Endothelial cell (in vitro differentiated cells): ENCODE data around the gene KMT2B. TPM values are rescaled to one million over a fixed set of nuclear protein-coding genes. Genes with fewer than 3 reads are reported as not detected.

Experiments
- DNase-seq: peaks from one replicate; pipeline ENCODE4 v3.0.0; 2021; ENCODE audit warnings: low spot score
- H3K27ac Mint-ChIP-seq: one replicate; pipeline ENCODE4 v1.8.0; 2021; ENCODE audit warnings: mixed read lengths, inconsistent platforms; ENCODE audit not compliant: unreplicated experiment
- H3K27me3 Mint-ChIP-seq: one replicate; pipeline ENCODE4 v1.8.0; 2021; ENCODE audit warnings: mild to moderate bottlenecking, moderate library complexity, mixed read lengths, inconsistent platforms; ENCODE audit not compliant: unreplicated experiment
- H3K36me3 Mint-ChIP-seq: one replicate; pipeline ENCODE4 v1.8.0; 2021; ENCODE audit warnings: mild to moderate bottlenecking, low read depth, mixed read lengths, inconsistent platforms; ENCODE audit not compliant: unreplicated experiment
- H3K4me1 Mint-ChIP-seq: one replicate; pipeline ENCODE4 v1.8.0; 2021; ENCODE audit warnings: mild to moderate bottlenecking, mixed read lengths, inconsistent platforms; ENCODE audit not compliant: unreplicated experiment
- H3K4me3 Mint-ChIP-seq: one replicate; pipeline ENCODE4 v1.8.0; 2021; ENCODE audit warnings: mild to moderate bottlenecking, mixed read lengths, inconsistent platforms; ENCODE audit not compliant: unreplicated experiment
- H3K9me3 Mint-ChIP-seq: one replicate; pipeline ENCODE4 v1.8.0; 2021; ENCODE audit warnings: mixed read lengths, inconsistent platforms; ENCODE audit not compliant: unreplicated experiment
- CTCF ChIP-seq: fragments of 200-600 bp; sonication (generic); IDR thresholded peaks from one replicate; pipeline ENCODE4 v1.5.0; 2021; ENCODE audit warnings: antibody characterized with exemption; ENCODE audit not compliant: unreplicated experiment
- total RNA-seq: library from RNA; stranded (reverse); fragmentation: NEBNext Ultra II Directional; extraction: Animal tissue kit (Norgen Biotek cat#: 25700); gene quantifications from one replicate; pipeline ENCODE4 v1.2.1, GENCODE V29; 2021; ENCODE audit not compliant: unreplicated experiment

KMT2B gene
- total RNA-seq, 1 donor from 2014 or later = 51.7 TPM

GRCh38 chr19:35710784-35711723, 6.7 kb upstream of the KMT2B start:
- Mint-ChIP-seq H3K4me1 (peaks cover 4% of the 10 kb centered on the region), H3K36me3 (no peaks in the 10 kb centered on the region), H3K9me3 (no peaks in the 10 kb centered on the region), H3K27ac (no peak overlapping the region), H3K4me3 (no peak overlapping the region), H3K27me3 (peaks cover 2% of the 10 kb centered on the region)
- TF ChIP-seq CTCF = no peak
- no peak for DNase-seq

- peaks cover 12% of the 10 kb centered on the region for H3K4me1 Mint-ChIP-seq
- H3K27me3 Mint-ChIP-seq = peaks cover 9% of the 10 kb centered on the region
- no peak for DNase-seq
- no peaks in the 10 kb centered on the region for H3K36me3 Mint-ChIP-seq
- H3K4me3 Mint-ChIP-seq = no peak overlapping the region
- no peak overlapping the region for H3K27ac Mint-ChIP-seq
- no peak for TF ChIP-seq CTCF
- H3K9me3 Mint-ChIP-seq = no peaks in the 10 kb centered on the region
Observed at GRCh38 chr19:35712567-35713505, 5.0 kb upstream of the KMT2B start.

- no peak overlapping the region for H3K27ac Mint-ChIP-seq
- no peaks in the 10 kb centered on the region for H3K36me3 Mint-ChIP-seq
- peaks cover 12% of the 10 kb centered on the region for H3K4me1 Mint-ChIP-seq
- H3K9me3 Mint-ChIP-seq = no peaks in the 10 kb centered on the region
- TF ChIP-seq CTCF = no peak
- peaks cover 9% of the 10 kb centered on the region for H3K27me3 Mint-ChIP-seq
- peak overlapping the region; percentile 21 for H3K4me3 Mint-ChIP-seq
- no peak for DNase-seq
Observed at GRCh38 chr19:35713506-35713850, 4.3 kb upstream of the KMT2B start.

- peak overlapping the region; percentile 21 for H3K4me3 Mint-ChIP-seq
- H3K27me3 Mint-ChIP-seq = peaks cover 9% of the 10 kb centered on the region
- H3K36me3 Mint-ChIP-seq = no peaks in the 10 kb centered on the region
- H3K4me1 Mint-ChIP-seq = peaks cover 16% of the 10 kb centered on the region
- TF ChIP-seq CTCF = no peak
- no peak for DNase-seq
- no peaks in the 10 kb centered on the region for H3K9me3 Mint-ChIP-seq
- peak overlapping the region; percentile 9 for H3K27ac Mint-ChIP-seq
Observed at GRCh38 chr19:35713904-35714495, 3.8 kb upstream of the KMT2B start.
